ENCODE data around the gene ULK4.
A peak's percentile ranks its signal among the peaks of the same experiment; 100 is the strongest.

ULK4 gene

DNA sequence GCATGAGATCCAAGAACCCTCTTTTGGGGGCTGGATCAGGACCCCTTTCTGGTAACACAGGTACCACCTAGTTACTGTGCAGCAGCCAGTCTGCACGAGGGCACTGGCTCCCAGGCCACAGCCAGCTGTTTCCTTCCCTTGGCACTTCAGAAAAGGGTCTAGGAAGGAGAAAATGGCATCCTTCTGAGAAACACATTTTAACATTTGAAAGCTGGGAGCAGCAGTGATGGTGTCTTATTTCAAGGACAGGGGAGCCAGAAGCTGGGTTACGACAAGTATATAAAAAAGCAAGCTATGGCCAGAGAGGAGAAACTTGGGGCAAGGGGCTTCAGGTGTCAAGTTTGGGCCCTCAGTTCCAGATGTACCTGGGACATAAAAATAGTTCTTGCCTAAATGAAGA lies 479.8 kb downstream of the ULK4 start:
- Histone ChIP-seq H3F3A (ENCODE audit: insufficient read depth) (no peaks in the 10 kb centered on the region), H3K9me3 (ENCODE audit: insufficient read depth, low read length) (no peaks in the 10 kb centered on the region), H3K36me3 (ENCODE audit: low read length) (no peaks in the 10 kb centered on the region), H2AFZ (ENCODE audit: low read depth, low read length, severe bottlenecking) (no peak overlapping the region), H4K20me1 (ENCODE audit: low read depth, low read length) (no peaks in the 10 kb centered on the region), H3K9me2 (replicated peaks; ENCODE audit: insufficient read depth, low read length) (no peaks in the 10 kb centered on the region), H3K27me3 (ENCODE audit: low read length) (no peaks in the 10 kb centered on the region), H3K79me2 (ENCODE audit: insufficient read depth, low read length) (no peaks in the 10 kb centered on the region), H3K4me2 (ENCODE audit: low read depth, low read length, poor library complexity, severe bottlenecking) (peak overlapping the region; percentile 2), H3K4me3 (ENCODE audit: insufficient read depth, low read length, poor library complexity, severe bottlenecking) (no peak overlapping the region), H3K9ac (ENCODE audit: low read length) (no peak overlapping the region), H3K27ac (ENCODE audit: low read depth, low read length) (no peak overlapping the region)
- TF ChIP-seq EZH2phosphoT487 (conservative IDR thresholded peaks at IDR 0.05; ENCODE audit: low read length) = no peak
- TF ChIP-seq, protein P1, sequence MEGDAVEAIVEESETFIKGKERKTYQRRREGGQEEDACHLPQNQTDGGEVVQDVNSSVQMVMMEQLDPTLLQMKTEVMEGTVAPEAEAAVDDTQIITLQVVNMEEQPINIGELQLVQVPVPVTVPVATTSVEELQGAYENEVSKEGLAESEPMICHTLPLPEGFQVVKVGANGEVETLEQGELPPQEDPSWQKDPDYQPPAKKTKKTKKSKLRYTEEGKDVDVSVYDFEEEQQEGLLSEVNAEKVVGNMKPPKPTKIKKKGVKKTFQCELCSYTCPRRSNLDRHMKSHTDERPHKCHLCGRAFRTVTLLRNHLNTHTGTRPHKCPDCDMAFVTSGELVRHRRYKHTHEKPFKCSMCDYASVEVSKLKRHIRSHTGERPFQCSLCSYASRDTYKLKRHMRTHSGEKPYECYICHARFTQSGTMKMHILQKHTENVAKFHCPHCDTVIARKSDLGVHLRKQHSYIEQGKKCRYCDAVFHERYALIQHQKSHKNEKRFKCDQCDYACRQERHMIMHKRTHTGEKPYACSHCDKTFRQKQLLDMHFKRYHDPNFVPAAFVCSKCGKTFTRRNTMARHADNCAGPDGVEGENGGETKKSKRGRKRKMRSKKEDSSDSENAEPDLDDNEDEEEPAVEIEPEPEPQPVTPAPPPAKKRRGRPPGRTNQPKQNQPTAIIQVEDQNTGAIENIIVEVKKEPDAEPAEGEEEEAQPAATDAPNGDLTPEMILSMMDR (IDR thresholded peaks at IDR 0.05; ENCODE audit: insufficient read depth, low read length, poor library complexity, severe bottlenecking) = no peak

DNA sequence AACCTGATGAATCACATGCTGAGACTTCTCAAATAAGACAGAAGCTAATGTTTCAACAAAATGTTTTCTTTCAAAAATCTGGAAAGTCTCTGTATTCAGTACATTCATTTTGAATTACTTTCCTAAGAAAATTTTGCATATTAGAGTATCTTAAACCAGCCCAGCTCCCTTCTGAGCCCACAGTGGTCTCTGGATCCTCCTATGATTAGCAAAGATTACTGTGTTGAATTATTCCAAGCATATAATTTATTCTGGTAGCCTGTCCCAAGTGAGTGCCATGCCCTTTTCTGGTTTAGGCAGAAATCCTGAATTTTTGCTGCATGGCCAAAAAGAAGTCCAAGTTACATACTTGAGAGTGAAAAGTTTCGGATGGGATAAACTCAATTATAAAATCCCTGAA lies 483.6 kb downstream of the ULK4 start:
- no peaks in the 10 kb centered on the region for H3K9me3 ChIP-seq (ENCODE audit: insufficient read depth, low read length)
- no peaks in the 10 kb centered on the region for H3F3A ChIP-seq (ENCODE audit: insufficient read depth)
- H3K9ac ChIP-seq (ENCODE audit: low read length) = no peak overlapping the region
- no peaks in the 10 kb centered on the region for H3K9me2 ChIP-seq (replicated peaks; ENCODE audit: insufficient read depth, low read length)
- H3K4me3 ChIP-seq (ENCODE audit: insufficient read depth, low read length, poor library complexity, severe bottlenecking) = no peak overlapping the region
- TF ChIP-seq EZH2phosphoT487 (conservative IDR thresholded peaks at IDR 0.05; ENCODE audit: low read length) = no peak
- TF ChIP-seq, protein P1 (IDR thresholded peaks at IDR 0.05; ENCODE audit: insufficient read depth, low read length, poor library complexity, severe bottlenecking) = no peak
- H3K36me3 ChIP-seq (ENCODE audit: low read length) = no peaks in the 10 kb centered on the region
- no peak overlapping the region for H3K27ac ChIP-seq (ENCODE audit: low read depth, low read length)
- H3K4me2 ChIP-seq (ENCODE audit: low read depth, low read length, poor library complexity, severe bottlenecking) = no peak overlapping the region
- H2AFZ ChIP-seq (ENCODE audit: low read depth, low read length, severe bottlenecking) = no peak overlapping the region
- H4K20me1 ChIP-seq (ENCODE audit: low read depth, low read length) = no peaks in the 10 kb centered on the region
- H3K79me2 ChIP-seq (ENCODE audit: insufficient read depth, low read length) = no peaks in the 10 kb centered on the region
- H3K27me3 ChIP-seq (ENCODE audit: low read length) = no peaks in the 10 kb centered on the region

DNA sequence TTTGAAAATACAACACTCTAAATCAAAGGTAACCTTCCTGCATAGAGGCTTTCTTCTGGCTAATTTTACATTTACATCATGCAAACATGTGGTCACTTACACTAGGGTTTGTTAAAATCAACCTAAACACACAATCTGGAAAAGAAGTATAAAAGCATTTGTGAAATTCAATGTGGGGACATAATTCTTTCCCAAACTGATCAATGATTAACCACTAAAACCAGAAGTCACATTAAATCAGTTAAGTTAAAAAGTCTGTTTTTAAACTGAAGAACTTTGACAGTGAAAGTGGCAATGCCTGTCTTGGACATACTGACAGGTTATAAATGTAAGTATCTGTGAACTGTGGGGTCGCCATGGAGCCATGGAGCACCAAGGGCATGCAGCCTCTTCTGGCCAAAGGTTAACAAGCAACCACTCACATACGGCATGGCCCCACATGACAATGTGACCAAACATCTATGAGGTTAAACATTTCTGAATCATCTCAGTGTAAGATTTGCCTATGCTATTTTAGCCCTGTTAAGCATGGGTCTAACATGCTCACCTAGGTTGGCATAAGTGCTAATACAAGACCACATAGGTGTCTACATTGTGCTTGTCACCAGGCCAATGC lies 484.4 kb downstream of the ULK4 start:
- Histone ChIP-seq H3K4me3 (ENCODE audit: insufficient read depth, low read length, poor library complexity, severe bottlenecking) (no peak overlapping the region), H3K9me2 (replicated peaks; ENCODE audit: insufficient read depth, low read length) (no peaks in the 10 kb centered on the region), H3F3A (ENCODE audit: insufficient read depth) (no peaks in the 10 kb centered on the region), H3K27me3 (ENCODE audit: low read length) (no peaks in the 10 kb centered on the region), H3K9ac (ENCODE audit: low read length) (no peak overlapping the region), H3K9me3 (ENCODE audit: insufficient read depth, low read length) (peaks cover 6% of the 10 kb centered on the region; the same call in 1 of the 2 replicates), H3K79me2 (ENCODE audit: insufficient read depth, low read length) (no peaks in the 10 kb centered on the region), H3K27ac (ENCODE audit: low read depth, low read length) (no peak overlapping the region), H2AFZ (ENCODE audit: low read depth, low read length, severe bottlenecking) (no peak overlapping the region), H3K36me3 (ENCODE audit: low read length) (no peaks in the 10 kb centered on the region), H4K20me1 (ENCODE audit: low read depth, low read length) (no peaks in the 10 kb centered on the region), H3K4me2 (ENCODE audit: low read depth, low read length, poor library complexity, severe bottlenecking) (no peak overlapping the region)
- TF ChIP-seq EZH2phosphoT487 (conservative IDR thresholded peaks at IDR 0.05; ENCODE audit: low read length) = no peak
- TF ChIP-seq, protein P1 (IDR thresholded peaks at IDR 0.05; ENCODE audit: insufficient read depth, low read length, poor library complexity, severe bottlenecking) = no peak

Measured in SU-DHL-6 (cell line).